ENCODE data around the gene SLFNL1. TPM values are rescaled to one million over a fixed set of nuclear protein-coding genes. Genes with fewer than 3 reads are reported as not detected.

The SLFNL1 gene
- total and polyA plus RNA-seq, 4 donors: 0.02 to 0.68 (median 0.38) TPM

GRCh38 chr1:40980453-40981121, 40.9 kb downstream of the SLFNL1 start:
- WGBS: 32% methylated on average over 27 of the region's 27 CpGs
- Histone ChIP-seq H3K36me3 (ENCODE audit: control insufficient read depth in 4 of 4, insufficient read depth in 3 of 4, low read depth in 1 of 4, low read length in 3 of 4) (peaks cover 0 to 2% (median 0%) of the 10 kb centered on the region in 4 donors), H3K9me3 (ENCODE audit: control insufficient read depth in 4 of 4, low read length in 3 of 4) (no peaks in the 10 kb centered on the region), H3K4me1 (ENCODE audit: control insufficient read depth in 4 of 4, insufficient read depth in 4 of 4, low read length in 3 of 4) (peaks cover 2 to 32% (median 22%) of the 10 kb centered on the region in 4 donors), H3K4me3 (ENCODE audit: low read depth in 1 of 3, low read length in 3 of 3) (peak overlapping the region; percentile 45 to 80 (median 73)), H3K9ac (ENCODE audit: low read depth in 1 of 2, low read length in 2 of 2) (peak overlapping the region in 1 of 2 donors; percentile 26), H3K27ac (ENCODE audit: low read depth in 1 of 2, low read length in 2 of 2) (peak overlapping the region; percentile 60 to 81), H3K27me3 (ENCODE audit: control insufficient read depth in 4 of 4, insufficient read depth in 4 of 4, low read length in 3 of 4) (no peaks in the 10 kb centered on the region)
- TF ChIP-seq TAF1 (conservative IDR thresholded peaks at IDR 0.05): peak; percentile 81
- no peak for TF ChIP-seq ATF3 (IDR thresholded peaks at IDR 0.05)
- no peak for TF ChIP-seq RXRA (IDR thresholded peaks at IDR 0.05)
- TF ChIP-seq EGR1 (IDR thresholded peaks at IDR 0.05; ENCODE audit: low read depth in 2 of 2): no peak
- TF ChIP-seq, protein P1, sequence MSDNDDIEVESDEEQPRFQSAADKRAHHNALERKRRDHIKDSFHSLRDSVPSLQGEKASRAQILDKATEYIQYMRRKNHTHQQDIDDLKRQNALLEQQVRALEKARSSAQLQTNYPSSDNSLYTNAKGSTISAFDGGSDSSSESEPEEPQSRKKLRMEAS (IDR thresholded peaks at IDR 0.05): no peak
- no peak for TF ChIP-seq HNF4A (conservative IDR thresholded peaks at IDR 0.05)
- TF ChIP-seq GABPA (IDR thresholded peaks at IDR 0.05 in 1 of 2, conservative IDR thresholded peaks at IDR 0.05 in 1 of 2): no peak
- TF ChIP-seq, protein P2, sequence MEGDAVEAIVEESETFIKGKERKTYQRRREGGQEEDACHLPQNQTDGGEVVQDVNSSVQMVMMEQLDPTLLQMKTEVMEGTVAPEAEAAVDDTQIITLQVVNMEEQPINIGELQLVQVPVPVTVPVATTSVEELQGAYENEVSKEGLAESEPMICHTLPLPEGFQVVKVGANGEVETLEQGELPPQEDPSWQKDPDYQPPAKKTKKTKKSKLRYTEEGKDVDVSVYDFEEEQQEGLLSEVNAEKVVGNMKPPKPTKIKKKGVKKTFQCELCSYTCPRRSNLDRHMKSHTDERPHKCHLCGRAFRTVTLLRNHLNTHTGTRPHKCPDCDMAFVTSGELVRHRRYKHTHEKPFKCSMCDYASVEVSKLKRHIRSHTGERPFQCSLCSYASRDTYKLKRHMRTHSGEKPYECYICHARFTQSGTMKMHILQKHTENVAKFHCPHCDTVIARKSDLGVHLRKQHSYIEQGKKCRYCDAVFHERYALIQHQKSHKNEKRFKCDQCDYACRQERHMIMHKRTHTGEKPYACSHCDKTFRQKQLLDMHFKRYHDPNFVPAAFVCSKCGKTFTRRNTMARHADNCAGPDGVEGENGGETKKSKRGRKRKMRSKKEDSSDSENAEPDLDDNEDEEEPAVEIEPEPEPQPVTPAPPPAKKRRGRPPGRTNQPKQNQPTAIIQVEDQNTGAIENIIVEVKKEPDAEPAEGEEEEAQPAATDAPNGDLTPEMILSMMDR (IDR thresholded peaks at IDR 0.05; ENCODE audit: low read depth, low read length, missing input control): no peak
- TF ChIP-seq, protein P3, sequence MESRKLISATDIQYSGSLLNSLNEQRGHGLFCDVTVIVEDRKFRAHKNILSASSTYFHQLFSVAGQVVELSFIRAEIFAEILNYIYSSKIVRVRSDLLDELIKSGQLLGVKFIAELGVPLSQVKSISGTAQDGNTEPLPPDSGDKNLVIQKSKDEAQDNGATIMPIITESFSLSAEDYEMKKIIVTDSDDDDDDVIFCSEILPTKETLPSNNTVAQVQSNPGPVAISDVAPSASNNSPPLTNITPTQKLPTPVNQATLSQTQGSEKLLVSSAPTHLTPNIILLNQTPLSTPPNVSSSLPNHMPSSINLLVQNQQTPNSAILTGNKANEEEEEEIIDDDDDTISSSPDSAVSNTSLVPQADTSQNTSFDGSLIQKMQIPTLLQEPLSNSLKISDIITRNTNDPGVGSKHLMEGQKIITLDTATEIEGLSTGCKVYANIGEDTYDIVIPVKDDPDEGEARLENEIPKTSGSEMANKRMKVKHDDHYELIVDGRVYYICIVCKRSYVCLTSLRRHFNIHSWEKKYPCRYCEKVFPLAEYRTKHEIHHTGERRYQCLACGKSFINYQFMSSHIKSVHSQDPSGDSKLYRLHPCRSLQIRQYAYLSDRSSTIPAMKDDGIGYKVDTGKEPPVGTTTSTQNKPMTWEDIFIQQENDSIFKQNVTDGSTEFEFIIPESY (IDR thresholded peaks at IDR 0.05): no peak
- no peak for TF ChIP-seq HNF4G (IDR thresholded peaks at IDR 0.05)
- no peak for TF ChIP-seq FOXA1 (IDR thresholded peaks at IDR 0.05)
- peak in 1 of 2 donors; percentile 7 for TF ChIP-seq JUND (IDR thresholded peaks at IDR 0.05)
- no peak for TF ChIP-seq NR2F2 (IDR thresholded peaks at IDR 0.05)
- no peak for TF ChIP-seq FOXA2 (IDR thresholded peaks at IDR 0.05)
- TF ChIP-seq, protein P4, sequence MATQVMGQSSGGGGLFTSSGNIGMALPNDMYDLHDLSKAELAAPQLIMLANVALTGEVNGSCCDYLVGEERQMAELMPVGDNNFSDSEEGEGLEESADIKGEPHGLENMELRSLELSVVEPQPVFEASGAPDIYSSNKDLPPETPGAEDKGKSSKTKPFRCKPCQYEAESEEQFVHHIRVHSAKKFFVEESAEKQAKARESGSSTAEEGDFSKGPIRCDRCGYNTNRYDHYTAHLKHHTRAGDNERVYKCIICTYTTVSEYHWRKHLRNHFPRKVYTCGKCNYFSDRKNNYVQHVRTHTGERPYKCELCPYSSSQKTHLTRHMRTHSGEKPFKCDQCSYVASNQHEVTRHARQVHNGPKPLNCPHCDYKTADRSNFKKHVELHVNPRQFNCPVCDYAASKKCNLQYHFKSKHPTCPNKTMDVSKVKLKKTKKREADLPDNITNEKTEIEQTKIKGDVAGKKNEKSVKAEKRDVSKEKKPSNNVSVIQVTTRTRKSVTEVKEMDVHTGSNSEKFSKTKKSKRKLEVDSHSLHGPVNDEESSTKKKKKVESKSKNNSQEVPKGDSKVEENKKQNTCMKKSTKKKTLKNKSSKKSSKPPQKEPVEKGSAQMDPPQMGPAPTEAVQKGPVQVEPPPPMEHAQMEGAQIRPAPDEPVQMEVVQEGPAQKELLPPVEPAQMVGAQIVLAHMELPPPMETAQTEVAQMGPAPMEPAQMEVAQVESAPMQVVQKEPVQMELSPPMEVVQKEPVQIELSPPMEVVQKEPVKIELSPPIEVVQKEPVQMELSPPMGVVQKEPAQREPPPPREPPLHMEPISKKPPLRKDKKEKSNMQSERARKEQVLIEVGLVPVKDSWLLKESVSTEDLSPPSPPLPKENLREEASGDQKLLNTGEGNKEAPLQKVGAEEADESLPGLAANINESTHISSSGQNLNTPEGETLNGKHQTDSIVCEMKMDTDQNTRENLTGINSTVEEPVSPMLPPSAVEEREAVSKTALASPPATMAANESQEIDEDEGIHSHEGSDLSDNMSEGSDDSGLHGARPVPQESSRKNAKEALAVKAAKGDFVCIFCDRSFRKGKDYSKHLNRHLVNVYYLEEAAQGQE (IDR thresholded peaks at IDR 0.05): peak; percentile 86
- no peak for DNase-seq (ENCODE audit: low spot score)
